Spleen (tissue), 11 donors: ENCODE measurements around the gene SELENOS. TPM values are rescaled to one million over a fixed set of nuclear protein-coding genes. Genes with fewer than 3 reads are reported as not detected.

Source experiments
- DNase-seq: peaks from one replicate; pipeline ENCODE4 v3.0.0-alpha.2; 2020
- H3K27ac ChIP-seq, 8 donors: fragments of 200-600 bp; sonication (generic) in 7 of 8; 1 replicate in 4 of 8; 2 replicates in 4 of 8; pipeline versions ENCODE4 v1.5.0 to v1.8.0; 2016 to 2021; ENCODE audit warnings: inconsistent platforms in 4 of 8, mild to moderate bottlenecking in 4 of 8, moderate library complexity in 1 of 8
- H3K27me3 ChIP-seq, 7 donors: fragments of 200-600 bp; sonication (generic) in 6 of 7; replicated peaks in 1 of 7; 1 replicate in 4 of 7; 2 replicates in 3 of 7; pipeline versions ENCODE4 v1.5.0 to v1.8.0; 2016 to 2021; ENCODE audit warnings: inconsistent platforms in 3 of 7, mild to moderate bottlenecking in 1 of 7
- H3K36me3 ChIP-seq, 6 donors: fragments of 200-600 bp; sonication (generic) in 5 of 6; 1 replicate in 4 of 6; 2 replicates in 2 of 6; pipeline versions ENCODE4 v1.5.0 to v1.8.0; 2016 to 2021; ENCODE audit warnings: inconsistent platforms in 2 of 6
- H3K4me1 ChIP-seq, 6 donors: fragments of 200-600 bp; sonication (generic) in 5 of 6; 1 replicate in 3 of 6; 2 replicates in 3 of 6; pipeline versions ENCODE4 v1.5.0 to v1.8.0; 2016 to 2021; ENCODE audit warnings: inconsistent platforms in 3 of 6
- H3K4me3 ChIP-seq, 8 donors: fragments of 200-600 bp; sonication (generic) in 7 of 8; 1 replicate in 4 of 8; 2 replicates in 4 of 8; pipeline versions ENCODE4 v1.5.0 to v1.8.0; 2016 to 2021; ENCODE audit warnings: inconsistent platforms in 4 of 8, mild to moderate bottlenecking in 4 of 8, moderate library complexity in 2 of 8
- H3K9me3 ChIP-seq, 8 donors: fragments of 200-600 bp; sonication (generic) in 7 of 8; 1 replicate in 4 of 8; 2 replicates in 4 of 8; pipeline versions ENCODE4 v1.5.0 to v1.8.0; 2016 to 2021; ENCODE audit warnings: inconsistent platforms in 4 of 8
- POLR2A ChIP-seq, 3 donors: fragments of 450-650 bp; IDR thresholded peaks; one replicate each; pipeline ENCODE4 v1.5.1; 2017; ENCODE audit warnings: antibody characterized with exemption in 3 of 3, mild to moderate bottlenecking in 1 of 3
- POLR2AphosphoS5 ChIP-seq, 3 donors: sonication (generic); formaldehyde crosslinking; IDR thresholded peaks; one replicate each; pipeline ENCODE4 v1.5.1; 2017; ENCODE audit warnings: antibody characterized with exemption in 3 of 3
- WGBS, 5 donors: extraction: QIAGEN DNeasy Blood & Tissue Kit in 3 of 5; methylation state at CpG; one replicate each; pipeline versions ENCODE4 v1.1.5 to v1.1.7; 2013 to 2018; 5-methylcytosine and 5-hydroxymethylcytosine counted together
- intact Hi-C: fragments of 100-400 bp; cut with DNase I; formaldehyde crosslinking; loops from one replicate; pipeline ENCODE4 v1.15.0; 2023; ENCODE audit warnings: low total_unique reads
- polyA plus RNA-seq, 3 donors: library from polyadenylated mRNA; stranded (reverse); fragments of 200-250 nt; gene quantifications; one replicate each; pipeline ENCODE4 v1.2.1, GENCODE V29; 2013
- total RNA-seq, 7 donors: library from RNA; depleted of rRNA in 3 of 7; stranded (reverse); fragments of >200 nt in 3 of 7; fragmentation: NEBNext Ultra II Directional in 4 of 7; extraction: Animal tissue kit (Norgen Biotek cat#: 25700) in 4 of 7; gene quantifications; one replicate each; pipeline versions ENCODE4 v1.1.0 to v1.2.1, GENCODE V29; 2016 to 2021
- TF ChIP-seq, protein P1 (sequence below), 11 experiments: fragments of 200-600 bp in 7 of 11; fragments of 450-650 bp in 4 of 11; sonication (generic) in 4 of 11; IDR thresholded peaks in 8 of 11; conservative IDR thresholded peaks in 3 of 11; 1 replicate in 7 of 11; 2 replicates in 4 of 11; pipeline versions ENCODE4 v1.4.0 to v1.8.0; 2016 to 2021; ENCODE audit warnings: antibody characterized with exemption in 11 of 11, inconsistent platforms in 4 of 11, mild to moderate bottlenecking in 1 of 11
- donor health status: healthy with polysubstance abuse.
- donor health status: DM: no; HTN: no; CAD: no; lungs with moderate emphysema.
- donor health status: DM: no; HTN: no; CAD: no.
- donor health status: Bipolar disorder and iron deficiency.
- donor health status: healthy.
- donor health status: DM: no; HTN: no; CAD: no.
- donor health status: DM: yes; HTN: yes; CAD: no.

The SELENOS gene
- total and polyA plus RNA-seq, 10 donors = 25.7 to 109 (median 57.3) TPM

DNA sequence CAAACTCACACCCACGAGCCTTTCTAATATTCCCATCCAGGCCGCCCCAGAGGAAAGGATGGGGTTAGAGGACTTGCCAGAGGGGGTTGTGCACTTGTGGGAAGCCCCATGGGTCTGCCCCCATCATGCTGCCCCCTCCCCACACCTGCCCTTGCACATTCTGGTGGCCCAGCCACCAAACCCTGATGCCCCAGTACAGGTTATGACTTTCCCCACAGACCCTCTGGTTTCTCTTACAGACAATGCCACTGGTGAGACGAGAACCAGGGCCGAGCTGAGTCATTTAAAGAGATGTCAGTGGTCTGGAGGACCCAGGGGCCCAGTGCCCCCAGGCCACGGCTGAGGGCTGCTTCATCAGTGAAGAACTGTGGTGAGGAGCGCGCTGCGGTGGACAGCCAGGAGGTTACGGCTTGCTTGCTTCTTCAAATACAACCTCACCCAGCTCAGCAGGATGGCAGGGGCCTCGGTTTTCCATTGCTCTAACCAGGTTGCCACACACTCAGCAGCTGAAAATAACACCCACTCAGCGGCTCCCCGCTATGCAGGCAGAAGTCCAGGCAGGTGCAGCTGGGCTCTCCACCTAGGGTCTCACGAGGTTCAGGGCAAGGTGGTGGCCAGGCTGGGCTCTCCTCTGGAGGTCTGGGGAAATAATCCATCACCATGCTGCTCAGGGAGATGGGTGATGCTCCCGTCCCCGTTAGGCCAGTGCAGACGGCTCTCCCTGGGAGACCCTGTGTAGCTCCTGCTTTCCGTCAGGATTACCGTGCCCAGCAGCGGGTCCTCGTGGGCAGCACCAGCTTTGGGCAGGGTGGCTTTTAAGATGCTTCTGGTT, 31.5 kb upstream of the SELENOS start:
- Histone ChIP-seq H3K36me3 (peaks cover 0 to 83% (median 10%) of the 10 kb centered on the region in 6 donors), H3K4me3 (no peak overlapping the region), H3K27ac (no peak overlapping the region), H3K9me3 (no peaks in the 10 kb centered on the region), H3K4me1 (no peaks in the 10 kb centered on the region), H3K27me3 (peaks cover 0 to 4% (median 0%) of the 10 kb centered on the region in 7 donors)
- TF ChIP-seq POLR2AphosphoS5 (IDR thresholded peaks at IDR 0.05) (no peak), POLR2A (IDR thresholded peaks at IDR 0.05) (no peak)
- TF ChIP-seq, protein P1, sequence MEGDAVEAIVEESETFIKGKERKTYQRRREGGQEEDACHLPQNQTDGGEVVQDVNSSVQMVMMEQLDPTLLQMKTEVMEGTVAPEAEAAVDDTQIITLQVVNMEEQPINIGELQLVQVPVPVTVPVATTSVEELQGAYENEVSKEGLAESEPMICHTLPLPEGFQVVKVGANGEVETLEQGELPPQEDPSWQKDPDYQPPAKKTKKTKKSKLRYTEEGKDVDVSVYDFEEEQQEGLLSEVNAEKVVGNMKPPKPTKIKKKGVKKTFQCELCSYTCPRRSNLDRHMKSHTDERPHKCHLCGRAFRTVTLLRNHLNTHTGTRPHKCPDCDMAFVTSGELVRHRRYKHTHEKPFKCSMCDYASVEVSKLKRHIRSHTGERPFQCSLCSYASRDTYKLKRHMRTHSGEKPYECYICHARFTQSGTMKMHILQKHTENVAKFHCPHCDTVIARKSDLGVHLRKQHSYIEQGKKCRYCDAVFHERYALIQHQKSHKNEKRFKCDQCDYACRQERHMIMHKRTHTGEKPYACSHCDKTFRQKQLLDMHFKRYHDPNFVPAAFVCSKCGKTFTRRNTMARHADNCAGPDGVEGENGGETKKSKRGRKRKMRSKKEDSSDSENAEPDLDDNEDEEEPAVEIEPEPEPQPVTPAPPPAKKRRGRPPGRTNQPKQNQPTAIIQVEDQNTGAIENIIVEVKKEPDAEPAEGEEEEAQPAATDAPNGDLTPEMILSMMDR (IDR thresholded peaks at IDR 0.05 in 8 of 11, conservative IDR thresholded peaks at IDR 0.05 in 3 of 11) = no peak
- intact Hi-C loops = no loop called here
- 82 to 87% (median 83%) methylated on average over 10 to 20 of the region's 20 CpGs for WGBS, 5 donors
- peak; percentile 65 for DNase-seq

GRCh38 chr15:101307897-101308603, 30.8 kb upstream of the SELENOS start:
- TF ChIP-seq, protein P1 (IDR thresholded peaks at IDR 0.05 in 8 of 11, conservative IDR thresholded peaks at IDR 0.05 in 3 of 11) = no peak
- TF ChIP-seq POLR2A (IDR thresholded peaks at IDR 0.05) = no peak
- TF ChIP-seq POLR2AphosphoS5 (IDR thresholded peaks at IDR 0.05) = no peak
- H3K36me3 ChIP-seq = peaks cover 0 to 83% (median 12%) of the 10 kb centered on the region in 6 donors
- no peak overlapping the region for H3K27ac ChIP-seq
- H3K9me3 ChIP-seq = no peaks in the 10 kb centered on the region
- 81 to 94% (median 85%) methylated on average over 10 to 16 of the region's 16 CpGs for WGBS, 5 donors
- H3K27me3 ChIP-seq = peaks cover 0 to 4% (median 0%) of the 10 kb centered on the region in 7 donors
- DNase-seq = peak; percentile 70
- H3K4me1 ChIP-seq = no peaks in the 10 kb centered on the region
- intact Hi-C loops = no loop called here
- H3K4me3 ChIP-seq = no peak overlapping the region

- intact Hi-C loops = no loop called here
- 75 to 84% (median 78%) methylated on average over 22 to 24 of the region's 24 CpGs for WGBS, 5 donors
- TF ChIP-seq POLR2A (IDR thresholded peaks at IDR 0.05) = no peak
- TF ChIP-seq POLR2AphosphoS5 (IDR thresholded peaks at IDR 0.05) = peak in 2 of 3 donors; percentile 20 to 25
- Histone ChIP-seq H3K27me3 (peaks cover 0 to 4% (median 0%) of the 10 kb centered on the region in 7 donors), H3K4me1 (no peaks in the 10 kb centered on the region), H3K27ac (no peak overlapping the region), H3K4me3 (no peak overlapping the region), H3K36me3 (peaks cover 0 to 82% (median 11%) of the 10 kb centered on the region in 6 donors), H3K9me3 (no peaks in the 10 kb centered on the region)
- peak; percentile 61 for DNase-seq
These were observed 30.0 kb upstream of the SELENOS start for GRCh38 chr15:101307048-101307896.

DNA sequence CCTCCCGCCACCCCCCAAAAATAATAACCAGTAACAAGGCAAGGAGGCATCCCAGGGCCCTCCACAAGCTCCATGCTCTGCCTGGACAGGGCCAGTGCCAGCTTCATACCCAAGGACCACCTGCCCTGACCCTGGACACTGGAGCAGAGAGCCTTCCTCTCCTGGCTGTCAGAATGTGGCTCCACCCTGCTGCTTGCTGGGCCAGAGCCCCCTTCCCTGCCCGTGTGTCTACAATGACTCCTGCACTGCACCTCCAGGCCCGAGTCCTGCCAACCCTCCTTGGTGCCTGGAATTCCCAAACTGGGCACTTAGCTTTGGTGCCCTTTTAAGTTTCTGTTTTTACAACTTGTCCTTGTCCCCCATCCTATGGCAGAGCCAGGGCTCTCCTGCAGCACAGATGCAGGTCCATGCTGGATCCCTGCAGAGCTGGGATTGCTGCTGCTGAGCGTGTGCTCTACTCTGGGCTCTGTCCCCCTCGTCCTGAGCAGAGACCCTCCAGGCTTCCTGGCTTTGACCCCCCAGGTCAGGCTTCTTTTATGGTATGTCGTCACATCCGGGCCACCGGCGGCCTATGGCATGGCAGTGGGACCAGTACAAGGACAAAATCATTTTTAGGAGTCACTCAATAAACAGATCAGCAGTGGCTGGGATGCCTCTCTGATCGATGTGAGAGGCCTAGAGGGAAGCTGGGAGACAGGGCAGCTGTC, 29.2 kb upstream of the SELENOS start:
- Histone ChIP-seq H3K9me3 (no peaks in the 10 kb centered on the region), H3K4me3 (no peak overlapping the region), H3K36me3 (peaks cover 0 to 79% (median 11%) of the 10 kb centered on the region in 6 donors), H3K27ac (no peak overlapping the region), H3K4me1 (no peaks in the 10 kb centered on the region), H3K27me3 (peaks cover 0 to 4% (median 0%) of the 10 kb centered on the region in 7 donors)
- intact Hi-C loops = no loop called here
- WGBS, 5 donors = 75 to 84% (median 78%) methylated on average over 10 of the region's 10 CpGs
- TF ChIP-seq POLR2A (IDR thresholded peaks at IDR 0.05) = no peak
- TF ChIP-seq, protein P1 (IDR thresholded peaks at IDR 0.05 in 8 of 11, conservative IDR thresholded peaks at IDR 0.05 in 3 of 11) = no peak
- TF ChIP-seq POLR2AphosphoS5 (IDR thresholded peaks at IDR 0.05) = no peak
- no peak for DNase-seq
